K562 (cell line): ENCODE measurements around the gene ADD3. TPM values are rescaled to one million over a fixed set of nuclear protein-coding genes. Genes with fewer than 3 reads are reported as not detected.
"Not testable (repeated sequence)": the region's sequence is repeated elsewhere in the genome, so short reads cannot be mapped to it uniquely, and the experiment has no call there.

Experiments used
- ATAC-seq: fragments of 200-7000 bp; cut with Tn5 transposase; 3 replicates; pipeline ENCODE4 v1.9.1; 2020; ENCODE audit warnings: moderate library complexity
- BruUV-seq: library from RNA; stranded (reverse); fragments of 400-500 nt; replicated peaks from 2 replicates; lab custom pipeline; 2021; lab: Mats Ljungman, UMichigan
- CTCF ChIA-PET: fragments of 300-600 bp; formaldehyde crosslinking; extraction: SDS; loops from one replicate; lab custom pipeline; 2021; ENCODE audit warnings: low intra/inter-chr PET ratio; lab: Yijun Ruan, JAX
- POLR2A ChIA-PET: fragments of 300-600, 350-650 bp; sonication (Branson Sonifier 250); formaldehyde crosslinking; extraction: SDS; loops from one replicate; lab custom pipeline; 2021; ENCODE audit warnings: antibody characterized with exemption, inconsistent platforms; lab: Yijun Ruan, JAX
- DNase-seq, 4 experiments: peaks; one replicate each; pipeline versions ENCODE4 v3.0.0 to v3.0.0-alpha.2; 2011 to 2018; ENCODE audit warnings: low spot score in 3 of 4, mixed read lengths in 3 of 4; ENCODE audit errors: extremely low read depth in 1 of 4
- FAIRE-seq: peaks from 2 replicates; lab custom pipeline; 2011; peaks lifted over from hg19 to GRCh38; lab: Jason Lieb, UNC
- H2AFZ ChIP-seq: 2 replicates; pipeline ENCODE4 v1.6.0; 2011; ENCODE audit warnings: low read depth, low read length, control low read depth, inconsistent platforms
- H3K27ac ChIP-seq: fragments of 200-600 bp; 3 replicates; pipeline ENCODE4 v1.8.0; 2011; ENCODE audit warnings: low read depth, mild to moderate bottlenecking, control low read depth, inconsistent platforms, low read length, moderate library complexity, mixed read lengths; ENCODE audit errors: extremely low read depth
- H3K27me3 ChIP-seq, 2 experiments: fragments of 300-600 bp in 1 of 2; 2 replicates in 1 of 2; 3 replicates in 1 of 2; pipeline versions ENCODE4 v1.6.0 to v1.8.0; 2011; ENCODE audit warnings: inconsistent platforms in 2 of 2, low read length in 2 of 2, mild to moderate bottlenecking in 1 of 2, mixed read lengths in 1 of 2, moderate library complexity in 1 of 2; ENCODE audit not compliant: control insufficient read depth in 2 of 2, insufficient read depth in 2 of 2
- H3K36me3 ChIP-seq: fragments of 300-600 bp; 3 replicates; pipeline ENCODE4 v1.8.0; 2011; ENCODE audit warnings: mild to moderate bottlenecking, low read length, inconsistent platforms; ENCODE audit not compliant: control insufficient read depth, insufficient read depth
- H3K4me1 ChIP-seq, 2 experiments: fragments of 200-600 bp in 1 of 2; replicated peaks in 1 of 2; 2 replicates in 1 of 2; 3 replicates in 1 of 2; pipeline versions ENCODE4 v1.5.1 to v1.8.0; 2011; ENCODE audit warnings: inconsistent platforms in 2 of 2, low read length in 2 of 2, mild to moderate bottlenecking in 1 of 2, mixed read lengths in 1 of 2, moderate library complexity in 1 of 2; ENCODE audit not compliant: control insufficient read depth in 2 of 2, insufficient read depth in 2 of 2
- H3K4me2 ChIP-seq: 2 replicates; pipeline ENCODE4 v1.6.1; 2011; ENCODE audit warnings: low read length, control low read depth, inconsistent platforms, mixed read lengths; ENCODE audit not compliant: insufficient read depth
- H3K4me3 ChIP-seq: fragments of 200-600 bp; sonication (generic), shearing (Covaris generic); 2 replicates; pipeline ENCODE4 v1.5.1; 2016; ENCODE audit warnings: control low read depth, inconsistent platforms
- H3K79me2 ChIP-seq: fragments of 200-600 bp; 3 replicates; pipeline ENCODE4 v1.8.0; 2011; ENCODE audit warnings: low read length, inconsistent platforms; ENCODE audit not compliant: control insufficient read depth, insufficient read depth
- H3K9ac ChIP-seq, 2 experiments: 2 replicates each; pipeline versions ENCODE4 v1.6.0 to v1.6.1; 2011; ENCODE audit warnings: low read depth in 2 of 2, low read length in 2 of 2, control low read depth in 1 of 2, inconsistent platforms in 1 of 2, mild to moderate bottlenecking in 1 of 2, mixed read lengths in 1 of 2; ENCODE audit not compliant: insufficient read depth in 1 of 2
- H3K9me1 ChIP-seq: one replicate; pipeline ENCODE4 v1.6.0; 2011; ENCODE audit warnings: inconsistent platforms, mild to moderate bottlenecking, low read length, moderate library complexity; ENCODE audit not compliant: control insufficient read depth, insufficient read depth
- H3K9me3 ChIP-seq: replicated peaks from 2 replicates; pipeline ENCODE4 v1.5.1; 2011; ENCODE audit warnings: low read depth, low read length, inconsistent platforms; ENCODE audit not compliant: control insufficient read depth, insufficient read depth
- H4K20me1 ChIP-seq: replicated peaks from 2 replicates; pipeline ENCODE4 v1.6.1; 2011; ENCODE audit warnings: low read length, inconsistent platforms, mixed read lengths; ENCODE audit not compliant: control insufficient read depth, insufficient read depth
- HMGXB4 ChIP-seq: sonication (generic); formaldehyde crosslinking; IDR thresholded peaks from 2 replicates; pipeline ENCODE4 v1.8.1; 2023; ENCODE audit warnings: mild to moderate bottlenecking, missing genetic modification reagents
- ZNF121 ChIP-seq: sonication (generic); formaldehyde crosslinking; conservative IDR thresholded peaks from 2 replicates; pipeline ENCODE4 v1.8.0; 2022; ENCODE audit warnings: missing genetic modification reagents
- ZNF512 ChIP-seq: IDR thresholded peaks from 2 replicates; pipeline ENCODE4 v1.6.1; 2016; ENCODE audit warnings: missing genetic modification characterization, missing compliant biosample characterization
- WGBS: fragments of 100-300 bp; shearing (Covaris generic); methylation state at CpG from one replicate; pipeline ENCODE4 v1.1.6; 2016; ENCODE audit warnings: low coverage, mixed read lengths; ENCODE audit not compliant: insufficient coverage; ENCODE audit errors: missing lambda C conversion rate; 5-methylcytosine and 5-hydroxymethylcytosine counted together
- in situ Hi-C: fragments of 300-500 bp; cut with MboI; formaldehyde crosslinking; loops from 4 replicates; pipeline ENCODE4 v1.15.0; 2018; ENCODE audit warnings: inconsistent platforms, mixed read lengths
- intact Hi-C: fragments of 100-400 bp; cut with micrococcal nuclease; formaldehyde crosslinking; loops from 2 replicates; pipeline ENCODE4 v1.14.2; 2022
- polyA plus RNA-seq, 8 experiments: library from polyadenylated mRNA; depleted of rRNA in 4 of 8; stranded (reverse) in 5 of 8; unstranded in 3 of 8; fragments of >200 nt; fragmentation: Nextera tagmentation in 2 of 8; fragmentation: Illumina TruSeq in 1 of 8; extraction: Ambion mirVana in 2 of 8; extraction: Trizol in 1 of 8; gene quantifications; 2 replicates each; pipeline versions ENCODE4 v1.2.1 to v1.2.3, GENCODE V29; 2011 to 2014; ENCODE audit warnings: inconsistent platforms in 1 of 8, missing spikeins in 1 of 8
- total RNA-seq, 7 experiments: library from RNA; depleted of rRNA in 6 of 7; stranded (reverse); fragments of >200 nt in 6 of 7; fragmentation: Illumina TruSeq in 2 of 7; extraction: Trizol in 2 of 7; gene quantifications; 2 replicates each; pipeline versions ENCODE4 v1.2.1 to v1.2.3, GENCODE V29; 2011 to 2021; ENCODE audit warnings: low replicate concordance in 1 of 7

The ADD3 gene
- total and polyA plus RNA-seq, 9 of the 15 experiments (the other 6 are each of a cell fraction or from before 2014, with no cell fraction given) = 13.2 to 125 (median 31.7) TPM

- no peak for TF ChIP-seq HMGXB4 (CRISPR knock-in tag)
- TF ChIP-seq ZNF512 = no peak
These were observed 106.0 kb downstream of the ADD3 start (continued) for GRCh38 chr10:110113670-110114337.

GRCh38 chr10:110114668-110115067 is 106.9 kb downstream of the ADD3 start:
- H3K4me3 ChIP-seq, ATAC-seq: not testable (repeated sequence)

More at GRCh38 chr10:110114668-110115067, 106.9 kb downstream of the ADD3 start:
- BruUV-seq, CTCF ChIA-PET, in situ Hi-C loops, H3K27ac ChIP-seq, H3K4me2 ChIP-seq, DNase-seq, H4K20me1 ChIP-seq, H2AFZ ChIP-seq, H3K9me3 ChIP-seq, intact Hi-C loops, POLR2A ChIA-PET, H3K79me2 ChIP-seq, H3K9me1 ChIP-seq, H3K9ac ChIP-seq, H3K27me3 ChIP-seq, FAIRE-seq, H3K4me1 ChIP-seq: not testable (repeated sequence)
- H3K36me3 ChIP-seq = peaks cover 51% of the 10 kb centered on the region; the same call in 2 of the 3 replicates
- peak; percentile 45; the same call in 1 of the 2 replicates for TF ChIP-seq ZNF121 (CRISPR knock-in tag)
- no CpG with 5 or more reads among the region's 2 CpGs for WGBS
